Fibroblast of lung (primary cell): ENCODE data around the gene IL12B.

Source experiments
- CTCF ChIP-seq, 2 donors: IDR thresholded peaks in 1 of 2; conservative IDR thresholded peaks in 1 of 2; 1 replicate in 1 of 2; 2 replicates in 1 of 2; pipeline ENCODE4 v1.5.1; 2011 to 2012; ENCODE audit warnings: low read length in 2 of 2, control low read depth in 1 of 2, inconsistent platforms in 1 of 2, low read depth in 1 of 2, mild to moderate bottlenecking in 1 of 2
- EZH2 ChIP-seq: IDR thresholded peaks from 2 replicates; pipeline ENCODE4 v1.5.1; 2012; ENCODE audit warnings: low read length, control low read depth, mild to moderate bottlenecking; ENCODE audit errors: missing control alignments

GRCh38 chr5:159304961-159305595, 25.2 kb downstream of the IL12B start:
- TF ChIP-seq CTCF (conservative IDR thresholded peaks at IDR 0.05 in 1 of 2, IDR thresholded peaks at IDR 0.05 in 1 of 2; ENCODE audit: low read depth in 1 of 2, low read length in 2 of 2) (no peak), EZH2 (no peak)
